NCI-H526 (cell line): ENCODE data around the gene CABP4.
"Not testable (repeated sequence)": the region's sequence is repeated elsewhere in the genome, so short reads cannot be mapped to it uniquely, and the experiment has no call there.

Experiments
- DNase-seq, 2 experiments: peaks; one replicate each; lab custom pipeline; 2025; lab: John Stamatoyannopoulos, UW

CABP4 gene

DNA sequence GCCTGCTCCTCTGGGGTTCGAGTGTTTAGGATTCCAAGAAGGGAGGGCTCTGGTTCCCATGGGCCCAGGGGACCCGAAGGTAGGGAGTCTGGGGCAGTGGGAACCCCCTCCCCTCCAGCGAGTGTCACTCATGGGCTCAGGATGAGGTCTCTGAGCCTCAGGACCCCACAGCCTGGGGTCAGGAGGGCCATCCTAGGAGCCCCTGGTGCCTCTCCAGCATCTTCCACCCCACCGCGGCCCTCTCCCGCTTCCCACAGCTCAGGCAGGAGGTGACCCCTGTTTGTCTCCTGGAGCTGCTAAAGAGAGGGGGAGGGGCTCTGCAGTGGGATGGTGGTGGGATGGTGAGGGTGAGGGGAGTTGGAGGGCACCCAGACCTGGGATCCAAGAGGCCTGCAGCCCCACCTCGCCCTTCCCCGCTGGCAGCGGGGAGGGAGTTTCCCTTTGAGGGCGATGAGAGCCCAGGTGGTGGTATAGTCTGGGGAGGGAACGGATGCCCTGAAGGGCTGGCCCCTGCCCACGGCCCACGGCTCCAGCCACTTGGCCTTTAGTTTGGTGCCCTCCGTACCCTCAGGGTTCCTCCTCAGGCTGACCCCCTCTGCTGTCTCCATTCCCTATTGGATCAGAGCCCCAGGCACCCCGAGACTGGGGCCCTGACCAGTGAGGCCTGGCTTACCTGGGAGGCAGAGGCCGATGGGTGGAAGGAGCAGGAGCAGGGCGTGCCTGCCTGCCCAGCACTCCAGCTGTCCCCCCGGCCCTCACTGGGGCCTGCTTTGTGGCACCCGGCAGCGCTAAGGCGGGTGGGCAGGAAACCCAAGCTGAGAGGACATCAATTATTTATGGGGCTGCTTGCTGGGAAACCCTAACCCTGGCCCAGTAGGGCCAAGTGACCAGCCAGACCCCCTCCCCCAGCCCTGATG, 1.1 kb upstream of the CABP4 start:
- DNase-seq: no peak

GRCh38 chr11:67456068-67456705, 1.0 kb downstream of the CABP4 start:
- DNase-seq: no peak

DNA sequence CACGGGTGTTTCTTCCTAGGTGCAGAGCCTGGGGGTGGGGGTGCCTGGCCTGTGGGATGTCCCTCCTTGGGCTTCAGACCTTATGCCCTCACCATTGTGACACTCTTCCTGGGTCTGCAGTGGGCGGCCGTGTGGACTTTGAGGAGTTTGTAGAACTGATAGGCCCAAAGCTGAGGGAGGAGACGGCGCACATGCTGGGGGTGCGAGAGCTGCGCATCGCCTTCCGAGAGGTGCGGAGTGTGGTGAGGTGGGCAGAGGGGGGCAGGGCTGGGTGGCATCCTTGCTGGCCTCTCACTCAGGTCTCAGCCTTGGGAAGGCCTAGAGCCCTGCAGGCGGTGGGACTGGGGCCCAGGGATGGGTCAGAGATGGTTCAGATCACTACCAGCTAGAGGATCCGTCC, 2.3 kb downstream of the CABP4 start:
- DNase-seq: no peak

DNA sequence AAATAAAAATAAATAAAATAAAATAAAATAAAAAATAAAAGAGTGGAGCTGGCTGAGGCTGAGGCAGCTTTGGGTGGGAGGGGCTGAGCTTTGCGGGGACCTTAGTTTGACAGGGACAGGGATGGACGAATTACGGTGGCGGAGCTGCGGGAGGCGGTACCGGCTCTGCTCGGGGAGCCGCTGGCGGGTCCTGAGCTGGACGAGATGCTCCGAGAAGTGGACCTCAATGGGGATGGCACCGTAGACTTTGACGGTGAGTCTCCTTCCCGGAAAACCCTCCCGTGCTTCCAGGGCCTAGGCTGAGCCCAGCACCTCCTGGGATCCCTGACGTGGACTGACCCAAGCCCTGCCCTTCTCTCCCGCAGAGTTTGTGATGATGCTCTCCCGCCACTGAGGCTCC, 3.1 kb downstream of the CABP4 start:
- no peak for DNase-seq

- DNase-seq: no peak
Measured at GRCh38 chr11:67463186-67463585, 8.0 kb downstream of the CABP4 start.

DNA sequence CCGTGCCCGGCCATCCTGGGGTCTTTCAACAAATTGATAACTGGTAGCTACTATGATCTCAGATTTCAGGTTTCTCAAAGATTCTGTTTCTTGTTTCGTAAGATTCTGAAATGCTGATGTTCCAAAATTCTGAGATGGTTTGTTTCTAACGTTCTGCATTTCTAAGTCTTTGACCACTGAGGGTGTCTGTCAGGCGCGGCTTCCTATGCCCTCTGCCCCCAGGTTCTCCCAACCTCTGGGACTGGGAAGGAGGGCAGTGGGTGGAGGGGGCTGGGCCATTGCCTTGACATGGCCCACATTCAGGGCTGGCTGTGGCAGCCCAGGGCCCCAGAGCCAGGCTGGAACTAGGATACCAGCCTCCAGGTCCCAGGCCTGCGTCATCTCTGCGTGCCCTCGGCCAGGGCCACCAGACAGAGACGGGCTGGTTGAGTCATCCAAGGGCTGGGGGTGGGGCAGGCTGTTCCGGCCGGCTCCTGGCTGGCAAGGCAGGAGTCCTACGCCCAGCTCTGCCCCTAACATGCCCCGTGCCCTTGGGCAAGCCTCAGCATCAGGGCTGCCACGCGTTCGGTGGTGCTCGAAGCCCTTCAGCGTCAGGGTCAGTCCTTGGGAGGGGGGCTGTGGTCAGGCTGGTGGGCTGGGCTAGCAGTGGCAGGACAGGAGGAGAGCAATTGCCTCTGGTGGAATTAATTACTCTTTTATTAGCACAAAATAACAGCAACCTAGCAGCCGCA, 8.7 kb downstream of the CABP4 start:
- DNase-seq: no peak

DNA sequence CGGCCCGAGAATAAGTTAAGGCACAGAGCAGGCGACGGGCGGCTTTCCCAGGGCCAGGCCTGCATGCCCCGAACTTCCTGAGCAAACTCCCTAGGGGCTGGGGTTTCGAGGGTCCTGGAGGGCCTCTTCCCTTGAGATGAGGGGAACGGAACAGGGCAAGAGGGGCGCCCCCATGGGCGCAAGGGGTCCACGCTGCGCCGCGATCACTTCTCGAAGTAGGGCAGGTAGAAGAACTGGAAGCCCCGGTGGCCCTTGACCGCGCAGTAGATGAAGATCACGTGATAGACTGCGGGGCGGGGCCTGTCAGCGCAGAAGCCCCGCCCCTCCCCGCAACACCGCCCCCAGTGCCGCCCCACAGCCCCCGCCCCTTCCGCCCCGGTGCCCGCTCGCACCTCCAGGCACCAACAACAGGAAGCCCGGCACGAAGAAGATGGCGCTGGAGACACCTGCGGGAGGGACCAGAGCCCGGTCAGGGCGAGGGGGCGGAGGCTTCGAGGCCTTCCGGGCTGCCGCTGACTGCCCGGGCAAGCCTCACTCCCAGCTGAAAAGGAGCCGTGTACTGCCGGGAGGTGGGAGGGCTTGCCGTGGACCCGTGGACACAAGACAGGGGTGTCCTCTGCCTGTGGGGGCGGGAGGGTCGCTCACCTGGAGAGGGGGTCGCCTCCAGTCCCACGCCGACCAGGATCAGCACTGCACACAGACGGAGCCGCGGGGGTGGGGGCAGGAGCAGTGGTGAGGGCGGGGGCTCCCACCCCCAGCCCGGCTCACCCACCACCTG, 9.4 kb downstream of the CABP4 start:
- DNase-seq: peak; percentile 80 to 94

DNA sequence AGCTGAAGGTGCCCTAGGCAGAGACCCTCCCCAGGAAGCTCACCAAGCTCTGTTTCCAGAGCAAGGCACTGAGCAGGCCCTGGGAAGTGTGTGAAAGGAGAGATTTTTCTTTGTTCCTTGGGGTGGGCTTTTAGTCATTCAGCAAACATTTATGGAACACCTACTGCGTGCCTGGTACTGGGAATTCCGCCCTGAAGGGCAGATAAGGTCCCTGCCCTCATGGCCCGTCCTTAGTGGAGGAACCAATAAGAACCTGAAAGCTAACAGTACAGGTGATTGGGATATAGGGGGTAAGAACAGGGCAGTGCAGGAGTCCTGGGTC, 10.0 kb downstream of the CABP4 start:
- no peak for DNase-seq

GRCh38 chr11:67465530-67465929, 10.4 kb downstream of the CABP4 start:
- DNase-seq: not testable (repeated sequence)

- DNase-seq: no peak
Measured at GRCh38 chr11:67466367-67466766, 11.2 kb downstream of the CABP4 start.

DNA sequence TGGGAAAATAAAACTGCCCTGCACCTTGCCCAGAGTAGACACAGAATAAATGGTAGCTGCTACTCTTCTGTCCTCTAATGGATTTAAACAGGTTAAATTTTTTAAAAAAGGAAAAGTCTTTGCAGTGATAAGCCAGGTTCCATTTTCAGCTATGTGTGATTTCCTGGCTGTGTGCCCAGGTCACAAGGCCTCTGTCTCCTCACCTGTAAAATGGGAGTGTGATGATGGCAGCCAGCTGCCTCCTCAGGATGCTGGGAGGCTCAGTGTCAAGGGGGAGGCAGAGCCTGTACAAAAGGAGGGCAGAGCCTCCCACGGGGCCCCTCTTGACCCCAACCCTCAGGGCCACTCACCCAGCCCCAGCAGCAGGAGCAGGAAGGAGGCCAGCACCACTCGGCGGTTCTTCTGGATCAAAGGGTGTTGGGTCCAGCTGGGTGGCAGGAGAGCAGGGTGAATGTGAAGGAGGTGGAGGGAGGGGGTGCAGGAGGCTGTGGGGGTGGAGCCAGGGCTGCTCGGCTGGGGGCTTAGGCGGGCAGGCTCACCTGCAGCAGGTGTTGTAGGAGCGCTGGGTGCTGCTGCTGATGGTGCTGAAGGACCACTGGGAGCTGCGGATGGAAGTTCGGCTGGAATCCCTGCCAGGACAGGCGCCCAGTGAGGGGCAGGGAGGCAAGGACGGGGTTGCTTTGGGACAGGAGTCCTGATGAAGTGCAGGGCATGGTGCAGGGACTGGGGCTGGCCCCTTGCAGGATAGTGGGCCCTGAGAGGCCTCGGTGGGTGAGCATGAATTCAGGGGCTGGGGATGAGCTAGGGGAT, 12.0 kb downstream of the CABP4 start:
- no peak for DNase-seq

DNA sequence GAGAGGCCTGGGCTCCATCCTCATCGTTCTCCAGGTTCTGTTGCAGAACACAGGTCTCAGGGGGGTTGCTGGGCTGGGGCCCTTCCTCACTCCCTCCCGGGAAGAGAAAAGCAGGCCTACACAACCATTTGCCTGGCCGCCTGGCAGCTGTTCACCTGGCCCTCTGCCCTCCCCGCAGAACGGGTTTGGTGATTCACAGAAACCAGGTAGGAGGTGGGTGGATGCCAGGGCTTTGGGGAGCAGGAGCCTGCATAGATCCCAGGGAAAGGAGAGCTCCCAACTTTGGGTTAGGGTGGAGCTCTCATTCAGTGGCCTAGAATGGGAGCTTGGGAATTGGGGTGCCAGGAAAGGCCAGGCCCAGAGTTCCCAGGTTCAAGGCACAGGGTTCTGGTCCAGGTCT, 12.9 kb downstream of the CABP4 start:
- DNase-seq: peak in 1 of 2 experiments; percentile 57

DNA sequence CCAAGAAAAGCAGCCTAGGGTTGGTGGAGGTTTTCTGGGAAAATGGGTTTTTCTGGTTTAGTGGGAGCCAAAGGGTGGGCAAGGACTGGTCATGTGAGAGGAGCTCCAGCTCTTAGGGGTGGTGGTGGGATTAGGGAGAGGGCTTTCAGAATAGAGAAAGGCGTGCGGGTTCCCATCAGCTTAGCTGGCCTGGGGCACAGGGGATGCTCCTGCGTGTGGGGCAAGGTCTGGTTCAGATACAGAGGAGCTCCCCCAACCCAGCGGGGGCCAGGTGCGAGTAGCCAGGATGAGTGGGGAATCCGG, 13.3 kb downstream of the CABP4 start:
- DNase-seq: peak in 1 of 2 experiments; percentile 62

GRCh38 chr11:67468759-67469507, 13.8 kb downstream of the CABP4 start, which contains the start of gene TMEM134:
Gene TMEM134 (minus strand): TSS chr11:67469251. CDS start chr11:67469192, 59 bp downstream.
- DNase-seq: peak; percentile 84 to 97

DNA sequence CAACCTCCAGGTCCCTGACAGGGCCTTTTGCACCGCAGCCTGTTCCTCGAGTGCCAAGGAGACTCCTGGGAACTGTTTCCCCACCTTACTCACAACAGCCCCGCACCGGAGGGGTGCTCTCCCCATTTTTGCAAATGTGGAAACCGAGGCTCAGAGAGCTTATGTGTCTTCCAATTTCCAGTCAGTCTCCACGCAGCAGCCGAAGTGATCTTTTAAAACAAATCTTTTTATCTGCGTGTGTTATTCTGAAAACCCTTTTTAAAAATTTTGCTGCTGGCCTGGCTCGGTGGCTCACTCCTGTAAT, 14.3 kb downstream of the CABP4 start:
- no peak for DNase-seq

- no peak for DNase-seq
Measured at GRCh38 chr11:67470337-67471002, 15.3 kb downstream of the CABP4 start.

DNA sequence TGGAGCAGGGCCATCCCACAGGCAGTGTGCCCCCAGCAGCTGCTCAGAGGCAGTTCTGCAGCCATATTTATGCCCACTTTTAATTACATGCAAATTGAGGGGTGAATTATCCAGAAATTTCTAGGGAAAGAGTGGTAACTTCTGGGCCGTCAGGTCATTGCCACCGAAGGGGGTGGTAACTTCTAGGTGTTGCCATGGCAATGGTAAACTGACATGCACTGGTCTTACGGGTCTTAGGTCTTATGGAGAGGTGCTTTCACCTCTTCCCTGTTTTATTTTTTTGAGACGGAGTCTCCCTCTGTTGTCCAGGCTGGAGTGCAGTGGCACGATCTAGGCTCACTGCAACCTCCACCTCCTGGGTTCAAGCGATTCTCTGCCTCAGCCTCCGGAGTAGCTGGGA, 17.7 kb downstream of the CABP4 start:
- DNase-seq: no peak

- not testable (repeated sequence) for DNase-seq
Measured at GRCh38 chr11:67476692-67477091, 21.5 kb downstream of the CABP4 start.

GRCh38 chr11:67477344-67478050, 22.3 kb downstream of the CABP4 start:
- DNase-seq: not testable (repeated sequence)
